Fibroblast of skin of scalp (primary cell): ENCODE measurements around the gene ZNF785.
A peak's percentile ranks its signal among the peaks of the same experiment; 100 is the strongest.
"Not testable (repeated sequence)": the region's sequence is repeated elsewhere in the genome, so short reads cannot be mapped to it uniquely, and the experiment has no call there.

Experiments used
- DNase-seq: peaks from one replicate; pipeline ENCODE4 v3.0.0-alpha.2; 2013

Gene ZNF785

DNA sequence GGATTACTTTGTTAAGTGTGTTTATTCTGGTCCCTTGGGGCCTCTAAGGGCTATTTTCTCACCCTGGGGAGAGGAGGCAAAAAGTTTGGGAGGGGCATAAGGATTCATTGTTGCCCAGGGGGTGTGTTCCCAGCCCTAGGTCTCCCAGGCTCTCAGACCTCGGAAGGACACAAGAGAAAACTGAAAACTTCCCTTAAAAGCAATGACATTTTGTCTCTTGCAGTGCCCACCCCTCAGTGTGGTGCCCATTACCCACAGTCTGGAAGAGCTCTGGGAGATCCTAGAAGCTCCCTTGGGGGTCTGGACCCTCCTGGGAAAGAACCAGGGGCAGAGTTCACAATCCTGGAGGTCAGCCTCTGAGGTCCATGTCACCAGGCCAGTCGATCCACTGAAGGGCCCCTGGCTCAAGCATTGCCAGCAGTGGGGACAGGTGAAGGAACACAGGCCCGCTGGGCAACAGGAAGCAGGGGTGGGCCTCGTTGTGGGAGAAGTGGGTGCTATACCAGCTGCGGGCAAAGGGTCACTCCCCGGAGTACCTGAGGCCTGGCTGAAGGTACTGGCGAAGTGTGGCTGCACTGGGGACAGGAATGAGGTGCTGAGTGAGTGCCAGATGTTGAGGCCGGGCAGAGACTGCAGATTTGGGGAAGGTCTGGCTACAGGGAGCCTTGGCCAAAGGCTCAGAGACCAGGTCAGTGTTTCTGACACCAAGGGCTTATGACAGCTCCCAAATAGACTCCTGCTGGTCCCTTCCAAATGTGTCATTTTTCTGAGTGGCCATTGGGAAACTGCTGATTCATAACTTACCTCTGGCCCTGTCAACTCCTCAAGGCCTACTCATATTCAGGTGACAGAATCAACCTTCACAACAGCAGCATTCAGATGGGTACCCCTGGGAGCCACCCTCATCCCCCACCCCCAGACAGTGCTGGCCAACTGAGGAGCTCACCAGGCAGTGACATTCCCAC is 46.2 kb downstream of the ZNF785 start:
- no peak for DNase-seq

DNA sequence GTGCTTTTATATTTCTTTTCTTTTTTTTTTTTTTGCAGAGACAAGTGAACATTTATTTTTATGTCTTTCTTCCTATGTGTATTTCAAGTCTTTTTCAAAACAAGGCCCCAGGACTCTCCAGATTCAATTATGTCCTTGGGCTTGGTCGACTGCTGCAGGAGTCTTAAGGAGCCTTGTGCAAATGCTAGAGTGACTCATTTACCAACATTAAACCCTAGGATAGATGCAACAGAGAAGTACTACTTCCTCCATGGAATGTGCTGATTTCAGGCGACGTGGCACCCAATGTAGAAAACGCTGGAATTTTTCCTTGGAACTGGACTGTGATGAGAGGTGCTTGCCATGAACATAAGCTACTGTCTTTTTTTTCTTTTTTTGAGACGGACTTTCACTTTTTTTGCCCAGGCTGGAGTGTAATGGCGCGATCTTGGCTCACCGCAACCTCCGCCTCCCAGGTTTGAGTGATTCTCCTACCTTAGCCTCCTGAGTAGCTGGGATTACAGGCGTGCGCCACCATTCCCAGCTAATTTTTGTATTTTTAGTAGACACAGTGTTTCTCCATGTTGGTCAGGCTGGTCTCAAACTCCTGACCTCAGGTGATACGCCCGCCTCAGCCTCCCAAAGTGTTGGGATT is 49.0 kb downstream of the ZNF785 start:
- not testable (repeated sequence) for DNase-seq

DNA sequence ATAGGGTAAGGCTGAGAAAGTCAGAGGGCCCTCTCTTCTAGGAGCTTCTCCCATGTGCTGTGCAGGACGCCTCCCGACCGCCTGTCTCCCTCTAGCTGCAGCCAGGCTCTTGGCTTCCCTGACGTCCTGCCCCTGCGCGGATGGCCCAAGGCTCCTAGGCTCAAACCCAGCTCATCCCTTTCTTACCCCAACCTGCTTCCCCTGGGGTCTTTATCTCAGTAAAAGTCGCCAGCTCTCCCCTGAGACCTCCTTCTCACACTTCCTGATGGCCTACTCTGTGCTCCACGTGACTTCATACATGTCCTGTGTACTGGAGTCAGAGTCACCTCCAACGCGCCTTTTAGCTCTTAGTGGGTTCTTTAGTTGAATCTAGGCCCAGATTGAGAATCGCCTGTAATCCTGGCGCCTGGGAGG is 49.7 kb downstream of the ZNF785 start:
- peak; percentile 75 for DNase-seq

DNA sequence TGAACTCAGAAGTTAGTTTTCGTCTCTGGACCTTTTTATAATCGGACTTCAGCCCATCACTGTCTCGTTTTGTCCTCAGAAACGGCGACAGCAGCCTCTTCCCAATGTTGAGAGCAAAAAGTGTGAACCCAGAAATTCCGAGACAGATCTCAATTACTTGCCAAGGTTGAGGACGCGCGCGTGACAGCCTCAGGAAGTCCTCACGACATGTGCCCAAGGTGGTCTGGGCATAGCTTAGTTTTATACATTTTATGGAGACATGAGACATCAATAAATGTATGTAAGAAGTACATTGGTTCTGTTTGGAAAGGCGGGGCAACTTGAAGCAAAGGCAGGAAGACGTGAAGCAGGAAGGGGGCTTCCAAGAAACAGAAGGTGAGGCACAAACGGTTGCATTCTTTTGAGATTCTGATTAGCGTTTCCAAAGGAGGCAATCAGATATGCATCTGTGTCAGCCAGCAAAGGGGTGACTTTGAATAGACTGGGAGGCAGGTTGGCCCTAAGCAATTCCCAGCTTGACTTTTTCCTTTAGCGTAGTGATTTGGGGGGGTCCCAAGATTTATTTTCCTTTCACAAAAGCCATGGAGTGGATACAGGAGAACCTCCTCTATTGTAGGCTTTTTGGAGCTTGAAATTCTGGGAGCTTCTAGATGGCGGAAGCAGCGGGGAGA is 50.3 kb downstream of the ZNF785 start:
- DNase-seq: no peak

DNA sequence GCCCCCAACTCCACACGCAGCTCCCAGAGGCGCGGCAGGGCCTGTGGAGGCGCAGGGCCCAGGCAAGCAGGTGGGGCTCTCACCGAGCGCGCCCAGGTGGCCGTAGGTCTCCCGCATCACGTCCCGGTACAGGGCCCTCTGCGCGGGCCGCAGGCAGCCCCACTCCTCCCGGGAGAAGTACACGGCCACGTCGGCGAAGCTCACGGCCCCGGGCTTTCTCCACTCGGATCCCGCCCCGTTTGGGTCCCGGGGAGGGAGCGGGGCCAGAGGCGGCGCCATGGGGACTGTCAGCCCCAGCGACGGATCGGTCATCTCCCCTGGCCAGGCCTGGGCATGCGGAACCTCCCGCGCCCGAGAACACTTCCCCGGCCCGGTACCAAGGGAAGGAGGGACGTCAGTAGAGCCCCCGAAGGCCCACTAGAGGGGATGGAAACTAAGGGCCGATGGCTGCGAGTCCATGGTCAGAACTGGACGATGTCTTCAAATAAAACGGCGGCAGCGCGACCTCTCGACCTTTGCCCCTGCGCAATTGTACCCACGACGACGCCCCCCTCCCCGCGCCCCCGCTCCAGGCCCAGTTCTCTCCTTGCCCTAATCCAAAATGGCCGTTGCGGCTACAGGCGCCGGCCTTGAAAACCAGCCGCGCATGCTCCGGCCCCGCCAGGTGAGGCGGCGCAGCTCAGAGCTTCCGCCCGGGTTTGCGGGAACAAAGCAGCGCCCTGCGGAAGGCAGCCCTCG is 51.0 kb downstream of the ZNF785 start, which contains the start of gene ZNF747:
TSS of gene ZNF747 (minus strand) at position 491 of the 738 bp plus-strand sequence. CDS start at position 312, 179 bp downstream.
- peak; percentile 84 for DNase-seq

DNA sequence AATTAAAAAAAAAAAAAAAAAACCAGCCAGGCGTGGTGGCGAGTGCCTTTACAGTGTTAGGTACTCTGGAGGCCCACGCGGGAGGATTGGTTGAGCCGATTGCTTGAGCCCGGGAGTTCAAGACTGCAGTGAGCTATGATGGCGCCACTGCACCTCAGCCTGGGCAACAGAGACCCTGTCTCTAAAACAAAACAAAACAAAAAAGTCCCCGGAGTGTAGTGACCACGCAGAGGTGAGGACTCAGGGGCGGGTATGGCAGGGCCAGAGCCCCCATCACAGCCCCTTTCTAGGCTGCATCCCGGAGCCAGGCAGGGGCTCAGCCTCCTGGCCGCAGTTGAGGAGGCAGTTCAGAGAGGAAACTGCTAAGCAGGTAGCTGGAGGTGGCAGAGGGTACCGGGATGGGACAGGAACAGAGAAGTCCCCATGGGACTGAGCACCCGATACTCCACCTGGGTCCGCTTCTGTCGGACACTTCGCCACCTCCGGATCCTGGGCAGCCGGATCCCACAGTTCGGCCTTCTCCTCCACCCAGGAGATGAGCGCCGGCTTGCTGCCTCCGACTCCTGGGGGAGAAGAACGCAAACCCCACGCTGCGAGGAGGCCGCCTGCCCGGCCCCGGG is 51.6 kb downstream of the ZNF785 start:
- DNase-seq: no peak

DNA sequence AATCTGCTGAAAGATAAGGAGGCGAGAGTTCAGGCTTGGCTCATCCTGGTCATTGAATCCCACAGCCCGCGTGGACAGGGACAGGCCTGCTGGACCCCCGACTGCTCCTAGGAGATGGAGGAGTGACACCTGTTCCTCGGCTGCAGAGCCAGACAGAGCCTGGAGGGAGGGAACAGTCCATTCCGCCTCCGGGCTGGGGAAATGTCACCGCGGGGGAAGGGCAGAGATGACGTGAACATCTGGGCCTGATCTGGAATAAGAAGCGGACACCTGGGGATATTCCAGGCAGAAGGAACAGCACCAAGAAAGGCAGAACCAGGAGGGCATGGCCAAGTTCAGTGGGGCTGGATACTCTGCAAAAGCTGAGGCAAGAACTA is 52.4 kb downstream of the ZNF785 start:
- DNase-seq: no peak

DNA sequence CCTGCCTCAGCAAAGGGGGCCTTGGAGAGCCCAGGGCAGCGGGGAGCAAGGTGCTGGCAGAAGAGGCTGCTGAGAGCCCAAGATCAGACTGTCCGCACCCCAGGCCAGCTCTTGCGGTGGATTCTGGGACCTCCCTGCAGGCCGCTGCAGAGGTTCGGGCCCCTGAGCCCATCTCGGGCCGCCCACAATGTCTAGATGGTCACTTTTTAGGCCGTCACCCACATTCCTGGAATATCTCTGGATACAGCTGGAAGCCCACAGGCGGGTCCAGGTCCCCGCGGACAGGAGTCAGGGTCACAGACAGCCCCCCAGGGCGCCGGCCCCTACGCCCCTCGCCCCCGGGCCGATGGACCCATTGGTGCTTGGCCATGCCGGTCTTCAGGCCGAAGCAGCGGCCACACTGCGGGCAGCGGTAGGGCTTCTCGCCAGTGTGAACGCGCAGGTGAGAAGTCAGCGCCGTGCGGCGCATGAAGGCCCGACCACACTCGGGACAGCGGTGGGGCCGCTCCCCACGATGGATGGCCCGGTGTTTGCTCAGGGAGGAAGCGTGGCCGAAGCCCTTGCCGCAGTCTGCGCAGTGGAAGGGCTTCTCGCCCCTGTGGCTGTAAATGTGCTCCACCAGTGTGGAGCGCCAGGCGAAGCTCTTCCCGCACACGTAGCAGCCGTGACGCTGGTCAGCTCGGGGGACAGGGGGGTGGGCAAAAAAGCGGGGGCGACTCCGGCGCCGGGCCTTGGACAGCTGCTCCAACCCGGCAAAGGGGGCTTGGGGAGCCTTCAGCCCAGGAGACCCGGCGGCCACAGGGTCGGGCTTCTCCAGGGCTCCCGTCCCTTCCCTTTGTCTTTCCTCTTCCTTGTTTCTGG is 53.0 kb downstream of the ZNF785 start:
- no peak for DNase-seq
